Measurements from ENCODE around the gene AHSP.

AHSP gene

GRCh38 chr16:31507929-31508705 lies 19.6 kb upstream of the AHSP start, which contains the start of gene RUSF1:
Gene RUSF1 (minus strand): TSS chr16:31508391. CDS start chr16:31508373, 18 bp downstream.
- H3K4me3 ChIP-seq (ENCODE audit: low read depth, low read length): peak within 1 kb of the TSS; percentile 99
- TF ChIP-seq CTCF (IDR thresholded peaks at IDR 0.05; ENCODE audit: control insufficient read depth, extremely low read depth, insufficient read depth): no peak

GRCh38 chr16:31508706-31509195 lies 18.9 kb upstream of the AHSP start:
- TF ChIP-seq CTCF (IDR thresholded peaks at IDR 0.05; ENCODE audit: control insufficient read depth, extremely low read depth, insufficient read depth): no peak
- H3K4me3 ChIP-seq (ENCODE audit: low read depth, low read length): peak overlapping the region; percentile 99
- peak; percentile 32 for DNase-seq (ENCODE audit: low read depth)

More at GRCh38 chr16:31507929-31508705, 19.6 kb upstream of the AHSP start, which contains the start of gene RUSF1:
- peak; percentile 63 for DNase-seq (ENCODE audit: low read depth)

GRCh38 chr16:31513126-31513525 lies 14.6 kb upstream of the AHSP start:
- no peak for DNase-seq (ENCODE audit: low read depth)
- no peak for TF ChIP-seq CTCF (IDR thresholded peaks at IDR 0.05; ENCODE audit: control insufficient read depth, extremely low read depth, insufficient read depth)

DNA sequence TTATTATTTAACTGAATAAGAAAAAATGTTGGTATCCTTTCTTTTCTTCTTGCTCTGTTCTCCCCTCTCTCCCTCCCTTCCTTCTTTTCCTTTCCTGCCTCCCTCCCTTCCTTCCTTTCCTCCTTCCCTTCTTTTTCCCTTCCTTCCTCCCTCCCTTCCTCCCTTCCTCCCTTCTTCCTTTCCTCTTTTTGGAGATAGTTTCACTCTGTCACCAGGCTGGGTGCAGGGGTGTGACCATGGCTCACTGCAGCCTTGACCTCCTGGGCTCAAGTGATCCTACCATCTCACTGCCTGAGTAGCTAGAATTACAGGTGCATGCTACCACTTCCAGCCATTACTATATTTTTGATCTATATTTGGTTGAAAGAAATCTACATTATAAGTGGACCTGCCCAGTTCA lies 13.8 kb upstream of the AHSP start:
- TF ChIP-seq CTCF (IDR thresholded peaks at IDR 0.05; ENCODE audit: control insufficient read depth, extremely low read depth, insufficient read depth): no peak
- no peak for DNase-seq (ENCODE audit: low read depth)

More at GRCh38 chr16:31513126-31513525, 14.6 kb upstream of the AHSP start:
- H3K4me3 ChIP-seq (ENCODE audit: low read depth, low read length): no peak overlapping the region

GRCh38 chr16:31517800-31518402 lies 9.8 kb upstream of the AHSP start:
- no peak overlapping the region for H3K4me3 ChIP-seq (ENCODE audit: low read depth, low read length)
- peak; percentile 2 for DNase-seq (ENCODE audit: low read depth)
- no peak for TF ChIP-seq CTCF (IDR thresholded peaks at IDR 0.05; ENCODE audit: control insufficient read depth, extremely low read depth, insufficient read depth)

More for the DNA sequence above, 13.8 kb upstream of the AHSP start:
- no peak overlapping the region for H3K4me3 ChIP-seq (ENCODE audit: low read depth, low read length)

DNA sequence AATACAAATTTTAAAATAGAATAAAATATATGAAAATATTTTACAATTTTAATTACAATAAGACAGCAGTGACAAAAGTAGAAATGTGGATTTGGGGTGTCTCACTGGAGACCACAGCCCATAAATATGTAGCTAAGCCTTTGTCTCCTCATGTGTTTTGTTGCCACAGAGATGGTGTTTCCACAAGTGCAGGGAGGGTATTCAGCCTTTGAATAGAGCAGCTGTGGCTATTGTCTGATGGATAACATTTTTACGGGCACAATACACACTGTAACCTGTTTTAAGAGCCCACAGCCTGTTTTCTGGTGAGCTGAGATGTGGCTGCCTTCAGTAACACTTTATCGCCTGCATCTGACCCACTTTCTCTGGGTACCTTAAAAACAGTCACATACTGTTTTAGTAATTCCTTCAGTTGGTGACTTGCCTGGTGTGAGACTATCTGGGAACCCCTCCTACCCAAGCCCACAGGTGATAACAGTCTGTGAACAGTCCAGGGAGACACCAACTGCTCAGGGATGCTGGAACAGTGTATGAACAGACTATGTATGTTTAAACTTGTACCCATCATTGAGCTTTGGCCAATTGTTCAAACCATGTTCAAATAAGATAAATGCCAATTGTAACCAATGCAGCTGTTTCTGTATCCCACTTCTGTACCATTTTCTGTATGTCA lies 7.8 kb upstream of the AHSP start:
- H3K4me3 ChIP-seq (ENCODE audit: low read depth, low read length): no peak overlapping the region
- TF ChIP-seq CTCF (IDR thresholded peaks at IDR 0.05; ENCODE audit: control insufficient read depth, extremely low read depth, insufficient read depth): no peak
- DNase-seq (ENCODE audit: low read depth): no peak

Data from LNCaP clone FGC (cell line).